Progenitor cell of endocrine pancreas (in vitro differentiated cells): ENCODE results near the gene MYBPC3. TPM values are rescaled to one million over a fixed set of nuclear protein-coding genes. Genes with fewer than 3 reads are reported as not detected.

Source experiments
- DNase-seq: peaks from one replicate; pipeline ENCODE4 v3.0.0; 2021; ENCODE audit warnings: low spot score; ENCODE audit not compliant: unreplicated experiment
- H3K27ac Mint-ChIP-seq: 2 replicates; pipeline ENCODE4 v1.8.0; 2021; ENCODE audit warnings: mild to moderate bottlenecking, moderate library complexity, mixed read lengths
- H3K27me3 Mint-ChIP-seq: 2 replicates; pipeline ENCODE4 v1.8.0; 2021; ENCODE audit warnings: mixed read lengths
- H3K36me3 Mint-ChIP-seq: 2 replicates; pipeline ENCODE4 v1.8.0; 2022; ENCODE audit warnings: mixed read lengths; ENCODE audit not compliant: insufficient read depth
- H3K4me1 Mint-ChIP-seq: 2 replicates; pipeline ENCODE4 v1.8.0; 2021; ENCODE audit warnings: low read depth, mixed read lengths
- H3K4me3 Mint-ChIP-seq: 2 replicates; pipeline ENCODE4 v1.8.0; 2021; ENCODE audit warnings: low read depth, mild to moderate bottlenecking, moderate library complexity, mixed read lengths
- H3K9me3 Mint-ChIP-seq: 2 replicates; pipeline ENCODE4 v1.8.0; 2021; ENCODE audit warnings: low read depth, mixed read lengths
- total RNA-seq: library from RNA; stranded (reverse); gene quantifications from 2 replicates; pipeline ENCODE4 v1.2.1, GENCODE V29; 2021
- TF ChIP-seq, protein P1 (sequence below): fragments of 200-600 bp; sonication (generic); IDR thresholded peaks from one replicate; pipeline ENCODE4 v1.5.0; 2021; ENCODE audit warnings: antibody characterized with exemption, mild to moderate bottlenecking; ENCODE audit not compliant: unreplicated experiment

MYBPC3 gene
- total RNA-seq, 1 donor from 2014 or later: 0.10 TPM

DNA sequence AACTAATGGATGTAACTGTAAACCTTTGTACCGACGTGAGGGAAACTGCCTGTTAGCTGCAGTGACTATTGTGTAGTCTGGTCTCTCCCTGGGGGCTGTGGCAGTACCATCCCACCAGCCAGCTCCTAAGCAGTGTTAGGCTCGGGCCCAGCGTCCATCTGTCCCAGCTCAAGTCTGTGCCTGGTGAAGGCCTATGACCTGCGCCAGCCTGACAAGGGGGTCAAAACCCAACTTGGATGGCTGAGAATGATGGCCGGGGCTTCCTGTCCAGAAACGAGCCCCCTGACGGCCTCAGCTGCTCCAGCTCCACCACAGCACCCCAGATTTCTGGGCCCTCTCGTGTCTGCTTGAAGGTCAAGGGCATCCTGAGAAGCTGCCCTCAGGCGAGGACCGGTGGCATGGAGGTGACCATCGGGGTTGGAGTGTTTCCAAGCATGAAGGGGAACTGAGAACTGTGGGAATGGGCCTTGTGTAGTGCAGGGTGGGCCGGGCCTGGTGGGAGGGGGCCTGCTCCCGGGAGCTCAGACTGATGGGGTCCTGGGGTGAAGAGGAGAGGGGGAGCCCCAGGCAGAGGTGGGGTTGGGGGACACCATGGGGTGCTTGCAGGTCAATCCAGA is 40.2 kb upstream of the MYBPC3 start:
- no peaks in the 10 kb centered on the region for H3K27me3 Mint-ChIP-seq
- H3K9me3 Mint-ChIP-seq: no peaks in the 10 kb centered on the region
- DNase-seq: no peak
- TF ChIP-seq, protein P1, sequence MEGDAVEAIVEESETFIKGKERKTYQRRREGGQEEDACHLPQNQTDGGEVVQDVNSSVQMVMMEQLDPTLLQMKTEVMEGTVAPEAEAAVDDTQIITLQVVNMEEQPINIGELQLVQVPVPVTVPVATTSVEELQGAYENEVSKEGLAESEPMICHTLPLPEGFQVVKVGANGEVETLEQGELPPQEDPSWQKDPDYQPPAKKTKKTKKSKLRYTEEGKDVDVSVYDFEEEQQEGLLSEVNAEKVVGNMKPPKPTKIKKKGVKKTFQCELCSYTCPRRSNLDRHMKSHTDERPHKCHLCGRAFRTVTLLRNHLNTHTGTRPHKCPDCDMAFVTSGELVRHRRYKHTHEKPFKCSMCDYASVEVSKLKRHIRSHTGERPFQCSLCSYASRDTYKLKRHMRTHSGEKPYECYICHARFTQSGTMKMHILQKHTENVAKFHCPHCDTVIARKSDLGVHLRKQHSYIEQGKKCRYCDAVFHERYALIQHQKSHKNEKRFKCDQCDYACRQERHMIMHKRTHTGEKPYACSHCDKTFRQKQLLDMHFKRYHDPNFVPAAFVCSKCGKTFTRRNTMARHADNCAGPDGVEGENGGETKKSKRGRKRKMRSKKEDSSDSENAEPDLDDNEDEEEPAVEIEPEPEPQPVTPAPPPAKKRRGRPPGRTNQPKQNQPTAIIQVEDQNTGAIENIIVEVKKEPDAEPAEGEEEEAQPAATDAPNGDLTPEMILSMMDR: no peak
- H3K36me3 Mint-ChIP-seq: no peaks in the 10 kb centered on the region
- no peak overlapping the region for H3K4me3 Mint-ChIP-seq
- no peaks in the 10 kb centered on the region for H3K4me1 Mint-ChIP-seq
- H3K27ac Mint-ChIP-seq: no peak overlapping the region

DNA sequence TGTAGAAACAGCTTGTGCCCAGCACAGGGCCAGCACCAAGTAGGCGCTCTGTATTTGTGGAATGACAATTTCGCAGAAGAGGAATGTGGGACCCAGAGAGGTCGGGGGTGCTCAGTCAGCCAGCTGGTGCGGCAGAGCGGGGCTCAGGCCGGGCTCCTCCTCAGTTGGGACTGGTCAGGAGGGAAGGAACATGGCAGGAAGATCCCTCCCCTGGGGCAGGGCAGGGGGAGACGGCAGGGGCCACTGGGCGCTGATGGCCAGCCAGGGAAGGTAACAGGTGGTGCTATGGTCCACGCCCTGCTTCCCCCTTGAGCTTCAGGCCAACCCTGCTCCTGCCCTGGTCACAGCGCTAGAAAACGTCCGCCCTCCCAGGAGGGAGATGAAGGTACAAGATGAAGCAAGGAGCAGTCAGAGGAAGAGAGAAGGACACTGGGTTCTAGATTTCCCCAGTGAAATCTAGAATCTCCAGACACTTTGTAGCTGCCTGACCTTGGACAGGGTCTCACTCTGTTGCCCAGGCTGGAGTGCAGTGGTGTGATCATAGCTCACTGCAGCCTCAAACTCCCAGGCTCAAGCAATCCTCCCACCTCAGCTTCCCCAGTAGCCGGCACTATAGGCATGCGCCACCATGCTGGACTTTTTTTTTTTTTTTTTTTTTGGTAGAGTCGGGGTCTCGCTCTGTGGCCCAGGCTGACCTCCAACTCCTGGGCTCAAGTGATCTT is 39.4 kb upstream of the MYBPC3 start:
- H3K4me1 Mint-ChIP-seq: no peaks in the 10 kb centered on the region
- H3K36me3 Mint-ChIP-seq: no peaks in the 10 kb centered on the region
- no peaks in the 10 kb centered on the region for H3K27me3 Mint-ChIP-seq
- no peak for DNase-seq
- TF ChIP-seq, protein P1: no peak
- H3K27ac Mint-ChIP-seq: no peak overlapping the region
- H3K4me3 Mint-ChIP-seq: no peak overlapping the region
- no peaks in the 10 kb centered on the region for H3K9me3 Mint-ChIP-seq

DNA sequence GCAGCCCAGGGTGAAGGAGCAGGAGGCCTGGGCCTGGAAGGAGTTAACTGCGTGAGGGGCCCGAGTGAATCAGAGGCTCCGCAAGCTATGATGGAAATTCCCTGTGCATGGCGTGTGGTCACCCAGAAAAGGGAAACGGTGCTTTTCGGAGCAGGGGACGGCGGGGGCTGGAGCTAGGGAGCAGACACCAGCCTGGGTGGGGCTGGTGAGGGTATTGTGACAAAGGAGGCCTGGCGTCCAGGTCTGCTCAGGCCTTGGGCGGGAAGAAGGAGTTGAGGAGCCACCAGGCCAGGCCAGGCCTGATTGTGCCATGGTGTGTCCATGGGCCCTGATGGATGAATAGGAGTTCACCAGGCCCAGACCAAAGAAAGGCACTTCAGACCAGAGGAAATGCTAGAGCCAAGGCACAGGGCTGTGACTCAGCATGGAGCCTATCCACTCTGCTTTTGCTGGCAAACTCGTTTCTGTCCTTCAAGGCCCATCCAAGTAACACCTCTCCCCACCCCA is 38.6 kb upstream of the MYBPC3 start:
- H3K4me1 Mint-ChIP-seq: no peaks in the 10 kb centered on the region
- DNase-seq: no peak
- no peaks in the 10 kb centered on the region for H3K27me3 Mint-ChIP-seq
- H3K36me3 Mint-ChIP-seq: no peaks in the 10 kb centered on the region
- no peaks in the 10 kb centered on the region for H3K9me3 Mint-ChIP-seq
- no peak overlapping the region for H3K4me3 Mint-ChIP-seq
- TF ChIP-seq, protein P1: no peak
- no peak overlapping the region for H3K27ac Mint-ChIP-seq

DNA sequence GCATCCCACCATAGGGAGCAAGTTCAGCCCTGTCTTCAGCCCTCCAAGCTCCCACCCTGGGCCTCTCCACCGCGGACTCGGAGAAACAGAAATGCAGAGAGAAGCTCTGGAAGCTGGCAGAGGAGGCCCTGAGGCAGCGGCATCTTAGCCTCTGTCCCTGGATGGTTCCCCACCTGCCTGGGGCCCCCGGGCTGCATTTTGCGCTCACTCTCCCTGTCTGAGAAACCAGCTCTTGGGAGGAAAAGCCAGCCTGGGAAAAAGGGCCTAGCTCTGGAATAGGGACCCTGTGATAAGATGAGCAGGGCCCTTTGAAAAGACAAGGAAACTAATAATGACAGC is 37.9 kb upstream of the MYBPC3 start:
- DNase-seq: no peak
- Mint-ChIP-seq H3K36me3 (no peaks in the 10 kb centered on the region), H3K4me3 (no peak overlapping the region), H3K27me3 (no peaks in the 10 kb centered on the region), H3K4me1 (no peaks in the 10 kb centered on the region), H3K27ac (no peak overlapping the region), H3K9me3 (no peaks in the 10 kb centered on the region)
- TF ChIP-seq, protein P1: no peak

DNA sequence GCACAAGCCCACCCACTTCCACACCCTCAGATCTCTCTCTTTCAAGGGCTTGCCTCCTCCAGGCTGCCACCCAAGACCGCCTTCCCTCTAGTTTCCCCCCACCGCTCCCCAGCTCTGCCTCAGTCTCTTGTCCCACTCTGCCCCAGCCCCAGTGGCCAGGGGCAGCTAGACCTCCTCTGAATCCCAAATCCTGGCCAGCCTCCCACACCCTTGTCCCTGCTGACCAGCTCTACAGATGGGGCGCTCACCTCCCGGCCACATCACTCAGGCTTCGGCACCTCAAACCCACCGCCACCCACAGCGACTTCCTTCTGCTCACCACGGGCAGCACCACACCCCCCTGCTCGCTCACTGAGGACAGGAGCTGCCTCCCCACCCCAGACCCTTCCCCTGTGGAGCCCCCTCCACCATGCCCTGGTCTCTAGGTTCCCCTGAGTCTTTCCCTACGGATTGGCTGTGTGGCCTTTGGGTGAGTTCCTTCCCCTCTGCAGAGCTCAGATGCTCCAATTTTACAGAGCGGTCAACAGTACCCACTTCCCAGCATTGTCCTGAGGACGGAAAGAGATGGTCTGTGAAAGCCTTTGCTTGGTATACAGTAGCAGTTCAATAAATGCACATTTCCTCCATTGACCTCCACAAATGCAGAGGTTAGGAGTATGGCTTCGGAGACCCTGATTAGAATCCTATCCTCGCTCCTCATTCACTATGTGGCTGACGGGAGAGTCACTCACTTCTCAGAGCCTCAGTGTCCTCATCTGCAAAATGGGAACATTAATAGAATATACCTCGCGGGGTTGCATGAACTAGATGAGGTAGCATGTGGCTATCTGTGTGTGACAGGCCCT is 37.3 kb upstream of the MYBPC3 start:
- Mint-ChIP-seq H3K27me3 (no peaks in the 10 kb centered on the region), H3K36me3 (no peaks in the 10 kb centered on the region), H3K4me3 (no peak overlapping the region), H3K4me1 (no peaks in the 10 kb centered on the region), H3K9me3 (no peaks in the 10 kb centered on the region), H3K27ac (no peak overlapping the region)
- DNase-seq: no peak
- TF ChIP-seq, protein P1: no peak
